GM19397 (cell line): ENCODE data around the gene TP53I11.

ENCODE experiments used
- ATAC-seq: cut with Tn5 transposase; IDR thresholded peaks from one replicate; pipeline ENCODE4 v1.9.1; 2021; ENCODE audit warnings: mild to moderate bottlenecking, moderate library complexity; ENCODE audit not compliant: unreplicated experiment

The TP53I11 gene

DNA sequence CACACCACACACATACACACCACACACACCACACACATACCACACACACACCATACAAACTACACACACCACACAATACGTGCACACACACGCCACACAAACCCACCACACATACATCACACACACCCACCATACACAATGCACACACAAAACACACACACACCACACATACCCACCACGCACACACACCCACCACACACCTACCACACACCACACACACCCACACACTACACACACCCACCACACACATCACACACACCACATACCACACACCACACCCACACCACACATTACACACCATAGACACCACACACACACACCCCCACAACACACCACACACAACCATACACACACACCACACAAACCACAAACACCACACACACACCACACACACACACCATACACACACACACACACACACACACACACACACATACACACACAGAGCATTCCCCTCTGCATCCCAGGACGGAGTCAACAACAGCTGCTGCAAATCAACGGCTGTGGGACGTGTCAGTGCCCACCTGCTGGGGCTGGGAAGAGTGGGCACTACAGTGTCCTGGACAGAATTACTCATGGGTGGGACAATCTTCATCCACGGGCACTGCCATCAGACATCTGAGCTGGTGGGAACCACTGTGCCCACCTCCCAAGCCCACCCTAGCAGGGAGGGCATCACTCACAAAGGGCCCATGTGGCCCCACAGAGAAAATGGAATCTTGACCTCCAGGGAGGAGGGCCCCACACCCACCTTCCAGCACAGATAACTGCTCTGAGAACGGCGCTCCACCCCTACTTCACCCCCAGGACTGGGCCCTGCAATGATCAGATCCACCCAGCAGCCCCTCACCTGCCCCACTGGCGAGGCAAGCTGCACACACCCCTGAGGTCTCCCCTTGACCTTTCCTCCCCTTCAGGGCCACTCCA is 8.4 kb downstream of the TP53I11 start:
- no peak for ATAC-seq

DNA sequence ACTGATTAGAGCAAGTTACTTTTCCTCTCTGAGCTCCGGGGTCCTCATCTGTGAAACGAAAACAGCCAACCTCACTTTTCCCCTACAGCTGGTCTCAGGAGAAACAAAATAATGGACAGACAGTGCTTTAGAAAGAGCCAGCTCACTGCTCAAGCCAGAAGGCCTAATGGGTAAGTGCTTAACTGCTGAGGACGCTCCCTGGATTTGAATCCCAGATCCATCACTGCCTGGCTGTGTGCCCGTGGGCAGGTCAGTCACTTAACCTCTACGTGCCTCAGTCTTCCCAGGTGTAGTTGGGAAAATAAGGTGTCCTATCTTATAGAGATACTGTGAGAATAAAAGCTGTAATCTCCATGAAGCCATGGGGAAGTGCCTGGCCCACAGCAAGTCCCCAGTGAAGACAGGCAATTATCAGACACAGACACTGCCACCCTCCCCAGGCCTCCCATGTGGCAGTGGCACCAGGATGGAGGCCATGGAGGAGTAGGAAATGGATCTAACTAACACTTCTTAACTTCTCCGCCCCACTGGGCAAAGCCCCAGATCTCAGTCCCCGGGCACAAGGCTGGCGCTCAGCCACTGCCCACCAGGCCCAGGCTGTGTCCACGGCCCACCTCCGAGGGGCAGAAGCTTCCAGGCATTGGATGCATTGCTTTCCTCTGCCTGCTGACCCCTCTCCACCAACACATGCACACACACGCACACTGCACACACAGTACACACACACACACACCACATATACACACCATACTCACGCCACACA is 9.2 kb downstream of the TP53I11 start:
- no peak for ATAC-seq

DNA sequence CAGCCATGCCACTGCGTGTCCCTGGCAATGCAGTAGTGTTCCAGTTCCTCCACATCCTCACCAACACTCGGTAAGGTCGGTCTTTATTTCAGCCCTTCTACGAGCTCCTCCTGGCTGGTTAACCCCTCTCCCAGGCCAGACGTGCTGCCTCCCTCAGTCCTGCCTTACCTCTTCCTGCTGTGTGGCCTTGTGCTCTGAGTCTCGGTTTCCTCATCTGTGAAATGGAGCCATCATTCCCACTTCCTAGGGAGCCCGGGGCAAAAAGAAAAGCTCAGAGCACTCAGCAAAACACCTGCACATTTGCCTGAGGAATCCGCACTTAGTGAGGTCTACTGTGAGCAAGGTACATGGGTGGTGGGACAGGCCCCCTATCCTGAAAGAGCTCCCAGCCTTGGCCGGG is 9.8 kb downstream of the TP53I11 start:
- ATAC-seq, result no peak

DNA sequence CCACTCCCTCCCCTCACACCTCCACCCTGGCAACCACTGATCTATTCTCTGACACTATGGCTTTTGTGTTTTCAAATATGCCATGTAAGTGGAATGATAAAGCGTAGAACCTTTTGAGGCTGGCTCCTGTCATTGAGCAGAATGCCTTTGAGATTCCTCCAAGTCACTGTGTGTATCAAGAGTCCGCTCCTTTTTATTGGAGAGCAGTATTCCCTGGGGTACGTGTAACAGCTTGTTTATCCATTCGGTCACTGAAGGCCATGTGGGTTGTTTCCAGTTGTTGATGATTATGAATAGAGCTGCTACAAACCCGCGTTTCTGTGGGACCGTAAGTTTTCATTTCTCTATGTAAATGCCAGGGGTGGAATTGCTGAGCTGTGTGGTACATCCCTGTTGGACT is 10.3 kb downstream of the TP53I11 start:
- no peak for ATAC-seq

DNA sequence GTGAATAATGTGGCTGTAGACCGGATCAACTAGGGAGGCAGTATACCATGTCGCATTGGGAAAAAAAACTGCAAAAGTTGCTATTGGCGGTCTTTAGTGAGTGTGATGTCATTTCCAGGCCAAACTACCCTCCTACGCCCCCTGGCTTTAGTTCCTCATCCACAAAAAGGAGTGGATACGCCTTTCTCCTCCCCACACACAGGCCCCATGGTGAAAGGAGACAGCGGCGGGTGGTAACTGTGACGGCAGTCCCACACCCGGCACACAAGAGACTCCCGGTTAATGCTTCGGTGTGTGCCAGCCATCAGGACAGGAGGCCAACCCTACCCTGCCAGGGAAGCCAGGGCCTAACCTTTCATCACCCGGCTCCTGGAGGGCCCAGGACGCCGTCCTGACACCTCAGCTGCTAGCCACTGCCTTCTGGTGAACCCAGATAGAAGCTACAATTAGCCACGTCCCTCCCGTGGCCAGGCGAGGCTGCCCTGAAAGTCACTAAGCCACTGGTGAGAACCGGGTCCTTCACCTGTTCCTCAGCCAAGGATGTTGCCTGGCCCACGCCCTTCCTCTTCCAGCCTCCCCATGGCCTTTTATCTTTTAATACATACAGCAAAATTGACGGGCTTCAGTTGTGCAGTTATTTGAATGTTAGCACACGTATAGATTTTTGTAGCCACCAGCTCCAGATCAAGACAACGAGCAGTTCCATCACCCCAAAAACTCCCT is 10.8 kb downstream of the TP53I11 start:
- ATAC-seq, result no peak

DNA sequence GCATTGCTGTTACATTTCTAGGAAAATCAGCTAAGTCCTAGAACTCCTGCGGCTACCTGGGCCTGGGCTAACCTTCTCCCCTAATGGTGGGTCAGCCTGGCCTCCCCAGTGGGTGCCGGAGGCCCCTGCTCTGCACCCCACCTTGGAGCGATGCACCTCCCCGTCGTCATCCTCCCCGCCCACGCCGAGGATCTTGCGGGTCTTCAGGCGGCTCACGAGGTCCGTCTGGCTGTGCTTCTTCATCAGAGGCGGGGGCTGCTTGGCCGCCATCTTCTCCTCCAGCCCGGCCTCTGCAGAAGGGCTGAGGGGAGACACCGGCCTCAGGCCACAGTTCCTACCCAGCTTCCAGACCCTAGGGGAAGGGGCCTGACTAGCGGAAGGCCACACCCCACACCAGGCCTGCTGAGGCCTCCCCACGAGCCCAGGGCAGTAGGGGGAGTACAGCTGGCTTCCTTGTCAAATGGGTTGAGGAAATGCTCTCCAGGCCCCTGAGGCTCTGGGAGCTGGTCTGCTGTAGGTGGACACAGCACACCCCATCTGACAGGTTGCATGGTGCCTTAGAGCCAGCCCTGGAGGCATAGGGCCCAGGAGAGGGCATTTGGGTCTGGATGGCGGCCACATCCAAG is 12.5 kb downstream of the TP53I11 start:
- ATAC-seq, result no peak

DNA sequence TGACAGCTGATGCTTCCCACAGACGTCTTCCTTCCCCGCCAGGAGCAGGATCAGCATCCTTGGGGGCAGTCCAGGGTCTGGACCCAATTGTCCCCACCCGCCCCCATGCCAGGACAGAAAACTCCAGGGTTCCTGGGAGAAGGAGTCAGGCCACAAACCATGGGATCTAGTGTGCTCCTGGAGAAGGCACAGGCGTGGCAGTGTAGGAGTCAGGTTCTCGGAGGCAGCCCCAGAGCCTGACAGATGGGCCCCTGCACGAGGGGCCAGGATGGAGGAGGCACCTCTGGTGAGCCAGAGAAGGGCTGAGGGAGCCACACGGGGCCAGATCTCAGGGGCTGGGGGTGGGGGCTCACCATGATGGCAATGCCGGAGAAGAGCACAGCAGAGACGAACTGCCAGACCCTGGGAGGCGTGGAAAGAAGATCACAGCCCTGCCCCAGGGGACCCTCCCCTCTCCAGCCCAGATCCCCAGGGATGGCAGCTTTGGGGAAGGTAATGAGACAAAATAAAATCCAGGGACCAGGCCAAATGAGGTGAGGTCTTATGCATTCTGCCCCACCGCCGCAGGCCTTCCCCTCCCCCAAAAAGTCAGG is 13.6 kb downstream of the TP53I11 start:
- ATAC-seq, result no peak

DNA sequence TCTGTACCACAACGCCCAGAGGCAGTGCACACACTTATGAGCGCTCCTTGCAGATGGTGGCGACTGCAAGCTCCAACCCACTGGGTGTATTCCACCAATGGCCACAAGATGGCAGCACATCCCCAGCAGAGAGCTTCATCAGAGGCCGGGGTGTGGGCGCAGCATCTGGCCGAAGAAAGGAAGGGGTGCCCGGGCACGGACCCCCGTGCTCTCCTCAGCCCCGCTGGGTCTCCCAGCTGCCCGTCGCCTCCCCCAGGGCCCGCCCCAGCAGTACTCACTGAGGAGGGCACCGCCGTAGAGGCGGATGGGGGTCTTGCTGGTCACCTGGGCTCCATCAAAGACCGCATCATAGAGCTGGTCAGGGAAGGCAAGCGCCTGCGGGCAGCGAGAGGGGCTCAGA is 14.2 kb downstream of the TP53I11 start:
- peak; percentile 62 for ATAC-seq

DNA sequence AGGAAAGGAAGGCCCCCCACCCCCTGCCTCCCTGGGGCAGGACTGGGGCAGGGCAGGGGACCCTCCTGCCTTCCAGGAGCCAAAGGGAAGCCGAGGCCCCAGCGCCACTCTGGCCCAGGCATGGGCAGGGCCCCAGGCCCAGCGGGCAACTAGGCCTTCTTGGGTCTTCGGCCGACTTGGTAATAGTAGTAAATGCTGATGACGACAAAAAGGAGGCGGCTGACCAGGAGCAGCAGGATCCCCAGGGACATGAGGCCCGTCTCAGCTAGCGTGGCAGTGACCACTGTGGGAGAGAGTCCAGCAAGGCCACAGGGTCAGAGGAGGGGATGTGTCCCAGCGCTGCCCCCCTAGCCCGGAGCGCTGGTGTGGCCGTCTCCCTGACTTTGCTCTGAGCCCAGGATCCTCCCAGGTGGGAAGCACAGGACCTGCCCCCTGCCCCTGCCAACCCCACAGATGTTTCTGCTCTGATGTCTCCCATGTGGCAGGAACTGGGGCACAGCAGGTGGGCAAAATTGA is 15.9 kb downstream of the TP53I11 start:
- ATAC-seq, result no peak

DNA sequence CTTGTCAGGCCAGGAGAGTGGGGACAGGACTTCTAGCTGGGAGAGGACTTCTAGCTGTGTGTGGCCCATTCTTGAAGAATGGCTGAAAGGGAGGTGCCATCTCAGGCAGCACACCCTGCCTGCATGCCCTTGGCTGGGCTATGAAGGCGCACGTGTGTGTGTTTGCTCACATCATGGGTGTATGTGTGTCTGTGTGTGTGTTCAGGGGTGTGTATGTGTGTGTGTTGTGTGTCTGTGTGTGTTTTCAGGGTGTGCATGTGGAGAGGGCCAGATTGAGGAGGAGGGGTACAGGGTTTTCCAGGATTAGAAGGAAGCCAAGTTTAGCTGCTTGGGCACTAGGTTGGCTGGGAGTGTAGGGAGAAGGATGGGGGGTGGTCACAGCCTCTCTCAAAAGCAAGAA is 16.6 kb downstream of the TP53I11 start:
- no peak for ATAC-seq

DNA sequence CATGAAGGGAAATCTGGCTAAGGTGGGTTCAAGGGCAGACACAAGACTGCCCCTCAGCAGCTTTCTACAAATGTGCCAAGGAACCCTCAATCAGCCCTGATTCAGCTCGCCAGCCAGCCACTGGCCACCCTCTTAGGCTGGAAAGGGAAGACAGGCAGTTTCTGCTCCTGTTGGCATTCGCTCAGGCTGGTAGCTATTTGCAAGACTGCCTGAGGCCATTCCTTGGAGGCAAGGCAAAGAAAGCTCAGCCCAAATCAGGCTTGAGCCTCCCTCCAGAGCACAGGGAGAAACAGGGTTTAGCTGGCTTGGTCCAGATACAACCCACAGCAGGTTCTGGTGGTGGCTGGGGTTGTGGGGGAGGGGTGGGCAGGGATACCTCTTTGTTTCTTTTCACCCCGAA is 19.2 kb downstream of the TP53I11 start:
- ATAC-seq, result no peak

DNA sequence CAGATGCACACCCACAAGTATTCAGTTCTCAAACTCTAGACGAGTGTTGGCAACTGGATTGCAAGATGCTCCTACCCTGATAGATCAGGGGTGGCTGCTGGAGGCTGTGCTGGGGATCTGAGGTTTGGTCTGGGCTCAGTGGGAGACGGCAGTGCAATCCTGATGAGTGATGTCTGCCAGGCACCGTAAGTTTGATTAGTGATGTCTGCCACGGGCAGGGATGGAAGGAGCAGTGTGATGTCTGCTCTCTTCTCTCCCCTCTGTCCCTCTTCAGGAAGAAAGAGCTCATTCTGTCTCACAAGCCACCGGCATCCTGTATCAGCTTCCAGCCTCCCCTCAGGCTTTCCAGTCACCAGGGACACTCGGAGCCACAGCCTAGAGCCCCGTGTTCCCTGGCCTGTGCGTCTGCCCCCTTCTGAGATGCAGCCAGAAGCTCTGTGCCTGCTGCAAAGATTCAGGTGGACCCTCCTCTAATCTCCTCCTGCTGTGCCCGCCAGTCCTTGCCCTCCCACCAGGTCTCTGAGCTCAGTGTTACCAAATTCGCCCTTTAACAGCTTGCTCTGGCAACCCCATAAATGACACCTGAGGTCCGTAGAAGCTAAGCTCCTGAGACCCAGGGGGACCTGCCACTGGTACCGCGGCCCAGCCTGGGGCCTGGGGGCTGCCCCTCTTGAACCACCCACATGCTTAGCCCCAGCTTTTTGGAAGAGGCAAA is 19.9 kb downstream of the TP53I11 start:
- no peak for ATAC-seq

DNA sequence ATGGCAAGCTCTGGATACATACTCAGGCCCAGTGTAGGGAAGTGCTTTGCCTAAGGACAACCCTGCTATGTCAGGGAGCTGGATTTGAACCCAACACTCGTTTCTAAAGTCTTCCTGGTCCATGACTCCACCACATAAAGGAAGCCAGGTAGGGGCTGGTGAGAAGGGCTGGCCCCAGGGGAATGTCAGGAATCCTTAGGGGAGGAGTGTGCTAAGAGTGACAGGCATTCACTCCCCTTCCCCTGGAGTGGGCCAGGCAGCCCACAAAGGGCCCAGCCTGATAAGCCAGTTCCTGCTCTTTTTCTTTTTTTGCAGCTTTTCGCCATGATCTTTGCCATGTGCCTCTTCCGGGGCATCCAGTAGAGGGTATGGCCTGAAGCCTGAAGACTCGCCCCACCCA is 21.9 kb downstream of the TP53I11 start:
- no peak for ATAC-seq

DNA sequence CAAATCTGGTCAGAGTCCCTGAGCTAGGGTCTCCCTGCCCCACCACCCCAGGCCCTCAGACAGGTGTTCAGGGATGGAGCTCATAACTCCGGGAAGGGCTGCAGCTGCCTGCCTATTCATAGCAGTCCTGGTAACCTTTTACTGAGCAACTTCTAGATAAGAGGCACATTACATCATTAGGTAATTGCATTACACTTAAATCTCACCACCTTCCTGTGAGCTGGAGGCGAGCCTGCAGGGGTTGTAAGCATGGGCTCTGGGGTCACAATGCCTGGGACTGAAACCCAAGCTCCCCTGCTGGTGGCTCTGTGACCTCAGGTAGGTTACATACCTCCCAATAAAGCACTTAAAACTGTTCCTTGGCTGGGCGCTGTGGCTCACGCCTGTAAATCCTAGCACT is 22.5 kb downstream of the TP53I11 start:
- ATAC-seq, result no peak

DNA sequence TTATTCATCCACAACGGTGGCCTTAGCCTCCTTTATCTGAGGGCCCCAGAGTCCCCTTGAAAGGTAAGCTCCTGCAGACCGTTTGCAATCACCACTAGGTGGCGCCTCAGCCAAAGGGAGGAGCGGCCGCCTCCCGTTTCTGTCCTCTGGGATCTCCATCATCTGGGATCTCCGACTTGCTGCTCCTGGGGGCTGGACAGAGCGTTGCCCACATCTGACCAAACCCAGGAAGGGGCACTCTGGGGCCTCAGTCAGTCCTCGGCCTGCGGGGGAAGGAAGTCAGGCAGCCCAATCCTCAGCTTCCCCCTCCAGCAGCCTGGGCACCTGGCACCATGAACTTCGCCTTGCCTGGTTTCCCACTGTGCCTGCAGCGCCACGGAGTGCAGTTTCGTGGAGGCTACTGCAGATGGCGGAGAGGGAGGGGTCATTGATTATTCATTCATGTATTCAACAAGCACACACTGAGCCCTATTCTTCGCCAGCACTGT is 23.5 kb downstream of the TP53I11 start:
- ATAC-seq, result no peak

DNA sequence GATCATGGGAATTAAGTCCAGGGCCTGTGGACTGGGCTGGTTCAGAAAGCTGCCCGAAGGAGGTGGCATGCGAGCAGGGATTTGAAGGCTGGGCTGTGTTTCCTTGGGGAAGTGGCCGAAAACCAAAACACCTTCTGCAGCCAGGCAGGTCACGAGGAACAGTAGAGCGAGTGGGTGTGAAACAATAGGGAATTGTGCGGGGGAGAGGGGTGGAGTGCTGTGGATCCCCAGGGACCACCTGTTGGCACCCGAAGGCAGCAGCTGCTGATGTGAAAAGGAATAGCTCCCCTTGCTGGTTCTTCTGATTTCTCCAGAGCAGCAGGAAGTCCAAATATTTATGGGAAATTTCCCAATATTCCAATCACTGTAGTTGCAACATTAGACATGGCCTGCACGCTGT is 24.6 kb downstream of the TP53I11 start:
- no peak for ATAC-seq

DNA sequence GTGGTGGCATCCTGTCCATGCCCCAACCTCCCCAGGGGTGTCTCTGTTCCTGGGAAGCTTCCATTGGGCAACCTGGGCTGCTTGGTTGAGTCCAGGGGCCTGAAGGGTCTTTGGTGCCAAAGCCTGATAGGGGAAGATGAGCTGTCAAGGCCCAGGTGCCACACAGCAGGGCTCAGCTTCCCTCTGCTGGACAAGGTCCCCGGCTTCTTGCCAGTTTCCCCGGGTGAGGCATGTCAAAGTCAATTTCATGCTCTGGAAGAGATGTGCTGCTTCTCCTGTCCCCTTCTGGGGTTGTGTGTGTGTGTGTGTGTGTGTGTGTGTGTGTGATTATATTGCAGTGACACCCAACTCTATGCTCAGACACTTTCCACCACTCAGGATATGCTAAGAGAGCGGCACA is 26.9 kb downstream of the TP53I11 start:
- ATAC-seq, result no peak

DNA sequence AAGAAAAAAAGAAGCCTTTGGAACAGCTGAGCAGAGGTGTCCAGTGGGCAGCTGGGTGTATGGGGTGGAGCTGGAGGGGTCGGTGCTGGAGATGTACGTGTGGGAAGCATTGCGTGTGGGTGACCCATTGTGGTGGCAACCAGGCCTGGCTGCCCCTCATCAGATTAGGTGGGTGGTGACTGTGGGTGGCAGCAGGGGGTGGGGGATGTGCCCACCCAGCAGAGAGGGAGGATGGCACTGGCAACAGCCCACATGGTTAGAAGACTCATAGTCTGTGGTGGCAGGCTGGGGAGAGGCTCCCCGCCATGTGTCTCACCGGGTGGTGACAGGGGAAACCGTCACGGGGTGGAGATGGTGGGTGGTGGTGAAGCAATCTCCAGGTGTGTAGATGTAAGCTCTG is 27.6 kb downstream of the TP53I11 start:
- ATAC-seq, result no peak

DNA sequence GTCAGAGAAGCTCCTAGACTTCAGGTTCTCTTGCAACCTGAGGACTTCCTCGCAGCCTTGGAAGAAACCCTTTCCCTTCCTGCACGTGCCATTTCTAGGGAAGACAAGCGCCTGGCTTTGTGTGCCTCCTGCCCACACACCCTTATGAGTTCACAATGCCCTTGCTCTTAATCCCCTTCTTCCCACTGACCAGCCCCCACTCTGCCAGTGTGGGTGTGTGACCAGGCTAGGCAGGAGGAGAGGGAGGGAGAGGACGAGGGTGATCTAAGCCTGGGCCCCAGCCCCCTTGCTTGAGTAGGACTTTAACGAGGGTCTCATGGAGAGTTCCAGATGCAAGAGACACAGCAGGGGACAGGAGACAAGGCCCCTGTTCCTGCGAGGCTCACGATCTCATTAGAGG is 30.2 kb downstream of the TP53I11 start:
- ATAC-seq, result no peak

DNA sequence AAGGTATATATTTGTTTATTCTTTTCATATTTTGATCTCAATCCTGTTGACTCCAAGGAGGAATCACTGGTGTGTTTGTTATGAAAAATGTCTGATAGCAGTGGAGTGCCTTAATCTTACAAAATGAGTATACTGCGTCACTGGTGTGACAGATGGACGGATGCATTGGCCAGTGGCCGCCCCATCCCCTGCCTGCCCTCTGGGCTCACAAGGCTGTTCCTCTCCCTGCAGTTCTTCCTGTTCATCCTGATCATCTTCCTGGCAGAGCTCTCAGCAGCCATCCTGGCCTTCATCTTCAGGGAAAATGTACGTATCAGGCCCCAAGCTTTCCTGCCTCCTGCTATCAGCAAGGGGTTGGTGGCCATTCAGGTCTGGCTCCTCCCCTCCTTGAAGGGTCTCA is 32.9 kb downstream of the TP53I11 start:
- no peak for ATAC-seq
